Measurements from ENCODE around the gene KIF26A. TPM values are rescaled to one million over a fixed set of nuclear protein-coding genes. Genes with fewer than 3 reads are reported as not detected.
A peak's percentile ranks its signal among the peaks of the same experiment; 100 is the strongest.

The KIF26A gene
- total RNA-seq (2014; rRNA removed; shearing (Covaris generic)) (82.9 and 103 TPM in 2 replicates), polyA plus RNA-seq (2016; fragmentation: Nextera tagmentation; extraction: Ambion mirVana) (5.6 and 6.4 TPM in 2 replicates)
- long read RNA-seq: 0 reads

GRCh38 chr14:104138098-104138717, at the start of gene KIF26A:
Gene KIF26A, plus strand, starts transcription at chr14:104138587. Its CDS starts 136 bp downstream, at chr14:104138723.
- Histone ChIP-seq H3K4me3 (peak within 1 kb of the TSS; percentile 71), H3K4me1 (ENCODE audit: insufficient read depth) (peaks cover 12% of the 10 kb centered on the region), H3K27ac (ENCODE audit: low read depth) (no peak within 1 kb of the TSS), H3K9me2 (ENCODE audit: insufficient read depth) (no peaks in the 10 kb centered on the region), H3K4me2 (peak within 1 kb of the TSS; percentile 90), H3K27me3 (ENCODE audit: insufficient read depth) (peaks cover 27% of the 10 kb centered on the region), H2AFZ (peak within 1 kb of the TSS; percentile 81; the same call in 1 of the 2 replicates), H3K79me2 (replicated peaks; ENCODE audit: insufficient read depth) (peaks cover 38% of the 10 kb centered on the region), H3K36me3 (ENCODE audit: insufficient read depth) (no peaks in the 10 kb centered on the region), H4K20me1 (replicated peaks; ENCODE audit: insufficient read depth) (peaks cover 4% of the 10 kb centered on the region), H3F3A (replicated peaks; ENCODE audit: low read depth) (no peaks in the 10 kb centered on the region)
- Mint-ChIP-seq H3K27ac (no peak within 1 kb of the TSS), H3K27me3 (ENCODE audit: insufficient read depth, low read depth, poor library complexity) (peaks cover 32% of the 10 kb centered on the region), H3K4me1 (peaks cover 25% of the 10 kb centered on the region; the same call in 2 of the 3 replicates), H3K4me3 (peak within 1 kb of the TSS; percentile 72), H3K9me3 (no peaks in the 10 kb centered on the region), H3K36me3 (ENCODE audit: low read depth) (no peaks in the 10 kb centered on the region)
- DNase-seq (ENCODE audit: low spot score) (peak; percentile 75), ATAC-seq (peak; percentile 42)
- TF ChIP-seq REST (IDR thresholded peaks at IDR 0.05; ENCODE audit: unreplicated experiment) (no peak), POLR2AphosphoS5 (IDR thresholded peaks at IDR 0.05; ENCODE audit: low read depth) (peak; percentile 36; the same call in 1 of the 2 replicates)

- Histone ChIP-seq H3K79me2 (replicated peaks; ENCODE audit: insufficient read depth) (no peaks in the 10 kb centered on the region), H3K4me1 (ENCODE audit: insufficient read depth) (peaks cover 5% of the 10 kb centered on the region; the same call in 1 of the 2 replicates), H3K27ac (ENCODE audit: low read depth) (no peak overlapping the region), H3K4me3 (no peak overlapping the region), H2AFZ (no peak overlapping the region), H4K20me1 (replicated peaks; ENCODE audit: insufficient read depth) (no peaks in the 10 kb centered on the region), H3F3A (replicated peaks; ENCODE audit: low read depth) (no peaks in the 10 kb centered on the region), H3K9me2 (ENCODE audit: insufficient read depth) (no peaks in the 10 kb centered on the region), H3K36me3 (ENCODE audit: insufficient read depth) (no peaks in the 10 kb centered on the region), H3K27me3 (ENCODE audit: insufficient read depth) (peaks cover 8% of the 10 kb centered on the region; the same call in 1 of the 2 replicates), H3K4me2 (no peak overlapping the region)
- Mint-ChIP-seq H3K27me3 (ENCODE audit: insufficient read depth, low read depth, poor library complexity) (peaks cover 13% of the 10 kb centered on the region), H3K4me3 (no peak overlapping the region), H3K36me3 (ENCODE audit: low read depth) (no peaks in the 10 kb centered on the region), H3K27ac (no peak overlapping the region), H3K9me3 (0 out of 3 replicates have a peak, but pooled peaks cover 2% of the 10 kb centered on the region), H3K4me1 (peaks cover 7% of the 10 kb centered on the region; the same call in 2 of the 3 replicates)
- no peak for DNase-seq (ENCODE audit: low spot score)
- ATAC-seq: no peak
- TF ChIP-seq REST (IDR thresholded peaks at IDR 0.05; ENCODE audit: unreplicated experiment) (no peak), POLR2AphosphoS5 (IDR thresholded peaks at IDR 0.05; ENCODE audit: low read depth) (no peak), CREB1 (CRISPR knock-in tag; IDR thresholded peaks at IDR 0.05; ENCODE audit: low read depth) (no peak), ZNF114 (CRISPR knock-in tag; IDR thresholded peaks at IDR 0.05) (no peak), CTCF (conservative IDR thresholded peaks at IDR 0.05; ENCODE audit: low read depth in 2 of 2) (no peak), ZNF331 (CRISPR knock-in tag; IDR thresholded peaks at IDR 0.05; ENCODE audit: low read depth) (no peak), EZH2 (IDR thresholded peaks at IDR 0.05; ENCODE audit: low read depth, unreplicated experiment) (no peak), NANOG (IDR thresholded peaks at IDR 0.05; ENCODE audit: borderline replicate concordance) (no peak), ETS1 (IDR thresholded peaks at IDR 0.05) (no peak), EZH2phosphoT487 (IDR thresholded peaks at IDR 0.05; ENCODE audit: unreplicated experiment) (no peak), JUNB (IDR thresholded peaks at IDR 0.05; ENCODE audit: unreplicated experiment) (no peak)
These were observed 48.2 kb upstream of the KIF26A start for GRCh38 chr14:104090071-104090748.
